SK-N-SH (cell line): ENCODE measurements around the gene ATP6V1C2. TPM values are rescaled to one million over a fixed set of nuclear protein-coding genes. Genes with fewer than 3 reads are reported as not detected.
A peak's percentile ranks its signal among the peaks of the same experiment; 100 is the strongest.

Source experiments
- ELF1 ChIP-seq: IDR thresholded peaks from 2 replicates; pipeline ENCODE4 v1.4.0; 2012
- FOSL2 ChIP-seq: IDR thresholded peaks from 2 replicates; pipeline ENCODE4 v1.4.0; 2012; ENCODE audit warnings: low read depth, mild to moderate bottlenecking, moderate library complexity, borderline replicate concordance
- FOXM1 ChIP-seq: IDR thresholded peaks from 2 replicates; pipeline ENCODE4 v1.4.0; 2012; ENCODE audit warnings: low read depth, mild to moderate bottlenecking
- GABPA ChIP-seq: IDR thresholded peaks from 2 replicates; pipeline ENCODE4 v1.4.0; 2012; ENCODE audit warnings: low read depth, mild to moderate bottlenecking
- NRF1 ChIP-seq: IDR thresholded peaks from 2 replicates; pipeline ENCODE4 v1.6.1; 2012; ENCODE audit warnings: low read depth, mild to moderate bottlenecking, low read length
- RAD21 ChIP-seq: IDR thresholded peaks from 2 replicates; pipeline ENCODE4 v1.6.1; 2012; ENCODE audit warnings: mild to moderate bottlenecking, low read length
- RXRA ChIP-seq: IDR thresholded peaks from 2 replicates; pipeline ENCODE4 v1.4.0; 2012; ENCODE audit warnings: low read depth, mild to moderate bottlenecking, borderline replicate concordance
- SIN3A ChIP-seq: IDR thresholded peaks from 2 replicates; pipeline ENCODE4 v1.6.1; 2012; ENCODE audit warnings: low read depth, mild to moderate bottlenecking, low read length, moderate library complexity, borderline replicate concordance
- SMC3 ChIP-seq: IDR thresholded peaks from 2 replicates; pipeline ENCODE4 v1.6.1; 2012; ENCODE audit warnings: low read depth, low read length, improper control_type of control experiment
- TCF12 ChIP-seq: IDR thresholded peaks from 2 replicates; pipeline ENCODE4 v1.4.0; 2012
- TEAD4 ChIP-seq: IDR thresholded peaks from 2 replicates; pipeline ENCODE4 v1.4.0; 2012; ENCODE audit warnings: mild to moderate bottlenecking, borderline replicate concordance; ENCODE audit not compliant: insufficient read depth
- YY1 ChIP-seq: IDR thresholded peaks from 2 replicates; pipeline ENCODE4 v1.4.0; 2012; ENCODE audit warnings: low read depth, mild to moderate bottlenecking
- polyA plus RNA-seq, 3 experiments: library from polyadenylated mRNA; depleted of rRNA; stranded (reverse); fragments of >200 nt; gene quantifications; 2 replicates each; pipeline ENCODE4 v1.2.3, GENCODE V29; 2012
- TF ChIP-seq, protein P1 (sequence below): IDR thresholded peaks from 2 replicates; pipeline ENCODE4 v1.6.1; 2012; ENCODE audit warnings: mild to moderate bottlenecking, low read depth, low read length, moderate library complexity
- TF ChIP-seq, protein P2 (sequence below): IDR thresholded peaks from 2 replicates; pipeline ENCODE4 v1.4.0; 2012; ENCODE audit warnings: low read depth, borderline replicate concordance
- TF ChIP-seq, protein P3 (sequence below): fragments of 200-600 bp; sonication (generic); IDR thresholded peaks from 2 replicates; pipeline ENCODE4 v1.6.1; 2017; ENCODE audit warnings: antibody characterized with exemption, mild to moderate bottlenecking, moderate library complexity
- TF ChIP-seq, protein P4 (sequence below): fragments of 150-350 bp; IDR thresholded peaks from 2 replicates; pipeline ENCODE4 v1.6.1; 2017; ENCODE audit warnings: antibody characterized with exemption, low read length, low read depth, borderline replicate concordance
- TF ChIP-seq, protein P5 (sequence below): IDR thresholded peaks from 2 replicates; pipeline ENCODE4 v1.4.0; 2012; ENCODE audit warnings: low read depth

ATP6V1C2 gene
- polyA plus RNA-seq, 1 of the 3 experiments (the other 2 are of a cell fraction): 0.12 TPM

DNA sequence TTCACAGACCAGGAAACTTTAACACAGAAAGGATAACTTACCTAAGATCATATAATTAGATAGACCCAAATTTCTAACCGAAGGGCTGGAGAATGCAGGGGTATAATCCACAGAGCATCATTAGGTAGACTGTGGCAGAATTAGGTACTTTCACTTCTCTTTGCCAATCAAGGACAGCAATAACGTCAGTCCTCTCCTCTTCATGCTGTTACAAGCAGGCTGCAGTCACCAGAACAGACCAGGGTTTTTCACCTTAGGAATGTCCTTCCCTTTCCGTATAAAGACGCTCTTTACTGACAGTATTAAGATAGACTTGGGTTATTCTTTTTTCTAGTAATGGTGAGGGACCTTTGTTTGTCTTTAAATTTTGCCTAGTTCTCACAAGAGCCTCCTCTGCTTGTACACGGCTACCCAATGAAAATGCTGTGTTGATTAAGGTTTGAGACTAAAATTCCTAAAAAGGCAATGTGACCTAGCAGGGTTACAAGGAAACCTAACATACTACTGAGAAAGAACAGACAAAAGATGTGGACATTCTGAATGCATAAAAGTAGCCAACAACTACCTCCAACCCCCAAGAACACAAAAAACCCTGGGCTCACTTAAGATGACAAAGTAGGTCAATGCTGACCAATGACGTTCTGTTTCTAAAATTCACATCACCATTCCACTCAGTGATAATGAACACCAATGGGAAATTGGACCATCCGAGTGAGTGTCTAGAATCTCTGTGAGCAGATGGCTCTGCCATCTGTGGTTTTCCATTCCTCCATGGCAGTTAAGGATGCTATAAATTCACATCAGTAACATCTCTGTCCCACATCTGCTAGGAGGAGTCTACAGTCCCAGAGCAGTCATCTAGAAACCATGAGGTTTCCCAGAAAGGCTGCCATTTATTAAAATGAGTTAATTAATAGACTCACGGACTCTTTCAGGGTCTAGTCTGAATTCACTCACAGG lies 89.1 kb downstream of the ATP6V1C2 start (continued):
- TF ChIP-seq, protein P1, sequence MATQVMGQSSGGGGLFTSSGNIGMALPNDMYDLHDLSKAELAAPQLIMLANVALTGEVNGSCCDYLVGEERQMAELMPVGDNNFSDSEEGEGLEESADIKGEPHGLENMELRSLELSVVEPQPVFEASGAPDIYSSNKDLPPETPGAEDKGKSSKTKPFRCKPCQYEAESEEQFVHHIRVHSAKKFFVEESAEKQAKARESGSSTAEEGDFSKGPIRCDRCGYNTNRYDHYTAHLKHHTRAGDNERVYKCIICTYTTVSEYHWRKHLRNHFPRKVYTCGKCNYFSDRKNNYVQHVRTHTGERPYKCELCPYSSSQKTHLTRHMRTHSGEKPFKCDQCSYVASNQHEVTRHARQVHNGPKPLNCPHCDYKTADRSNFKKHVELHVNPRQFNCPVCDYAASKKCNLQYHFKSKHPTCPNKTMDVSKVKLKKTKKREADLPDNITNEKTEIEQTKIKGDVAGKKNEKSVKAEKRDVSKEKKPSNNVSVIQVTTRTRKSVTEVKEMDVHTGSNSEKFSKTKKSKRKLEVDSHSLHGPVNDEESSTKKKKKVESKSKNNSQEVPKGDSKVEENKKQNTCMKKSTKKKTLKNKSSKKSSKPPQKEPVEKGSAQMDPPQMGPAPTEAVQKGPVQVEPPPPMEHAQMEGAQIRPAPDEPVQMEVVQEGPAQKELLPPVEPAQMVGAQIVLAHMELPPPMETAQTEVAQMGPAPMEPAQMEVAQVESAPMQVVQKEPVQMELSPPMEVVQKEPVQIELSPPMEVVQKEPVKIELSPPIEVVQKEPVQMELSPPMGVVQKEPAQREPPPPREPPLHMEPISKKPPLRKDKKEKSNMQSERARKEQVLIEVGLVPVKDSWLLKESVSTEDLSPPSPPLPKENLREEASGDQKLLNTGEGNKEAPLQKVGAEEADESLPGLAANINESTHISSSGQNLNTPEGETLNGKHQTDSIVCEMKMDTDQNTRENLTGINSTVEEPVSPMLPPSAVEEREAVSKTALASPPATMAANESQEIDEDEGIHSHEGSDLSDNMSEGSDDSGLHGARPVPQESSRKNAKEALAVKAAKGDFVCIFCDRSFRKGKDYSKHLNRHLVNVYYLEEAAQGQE: no peak
- TF ChIP-seq TCF12 (peak; percentile 32; the same call in 1 of the 2 replicates), SIN3A (no peak), RXRA (no peak), FOXM1 (no peak), FOSL2 (no peak), NRF1 (no peak), ELF1 (no peak), RAD21 (no peak), TEAD4 (no peak), SMC3 (no peak), GABPA (no peak), YY1 (no peak)
- TF ChIP-seq, protein P2, sequence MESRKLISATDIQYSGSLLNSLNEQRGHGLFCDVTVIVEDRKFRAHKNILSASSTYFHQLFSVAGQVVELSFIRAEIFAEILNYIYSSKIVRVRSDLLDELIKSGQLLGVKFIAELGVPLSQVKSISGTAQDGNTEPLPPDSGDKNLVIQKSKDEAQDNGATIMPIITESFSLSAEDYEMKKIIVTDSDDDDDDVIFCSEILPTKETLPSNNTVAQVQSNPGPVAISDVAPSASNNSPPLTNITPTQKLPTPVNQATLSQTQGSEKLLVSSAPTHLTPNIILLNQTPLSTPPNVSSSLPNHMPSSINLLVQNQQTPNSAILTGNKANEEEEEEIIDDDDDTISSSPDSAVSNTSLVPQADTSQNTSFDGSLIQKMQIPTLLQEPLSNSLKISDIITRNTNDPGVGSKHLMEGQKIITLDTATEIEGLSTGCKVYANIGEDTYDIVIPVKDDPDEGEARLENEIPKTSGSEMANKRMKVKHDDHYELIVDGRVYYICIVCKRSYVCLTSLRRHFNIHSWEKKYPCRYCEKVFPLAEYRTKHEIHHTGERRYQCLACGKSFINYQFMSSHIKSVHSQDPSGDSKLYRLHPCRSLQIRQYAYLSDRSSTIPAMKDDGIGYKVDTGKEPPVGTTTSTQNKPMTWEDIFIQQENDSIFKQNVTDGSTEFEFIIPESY: no peak
- TF ChIP-seq, protein P3, sequence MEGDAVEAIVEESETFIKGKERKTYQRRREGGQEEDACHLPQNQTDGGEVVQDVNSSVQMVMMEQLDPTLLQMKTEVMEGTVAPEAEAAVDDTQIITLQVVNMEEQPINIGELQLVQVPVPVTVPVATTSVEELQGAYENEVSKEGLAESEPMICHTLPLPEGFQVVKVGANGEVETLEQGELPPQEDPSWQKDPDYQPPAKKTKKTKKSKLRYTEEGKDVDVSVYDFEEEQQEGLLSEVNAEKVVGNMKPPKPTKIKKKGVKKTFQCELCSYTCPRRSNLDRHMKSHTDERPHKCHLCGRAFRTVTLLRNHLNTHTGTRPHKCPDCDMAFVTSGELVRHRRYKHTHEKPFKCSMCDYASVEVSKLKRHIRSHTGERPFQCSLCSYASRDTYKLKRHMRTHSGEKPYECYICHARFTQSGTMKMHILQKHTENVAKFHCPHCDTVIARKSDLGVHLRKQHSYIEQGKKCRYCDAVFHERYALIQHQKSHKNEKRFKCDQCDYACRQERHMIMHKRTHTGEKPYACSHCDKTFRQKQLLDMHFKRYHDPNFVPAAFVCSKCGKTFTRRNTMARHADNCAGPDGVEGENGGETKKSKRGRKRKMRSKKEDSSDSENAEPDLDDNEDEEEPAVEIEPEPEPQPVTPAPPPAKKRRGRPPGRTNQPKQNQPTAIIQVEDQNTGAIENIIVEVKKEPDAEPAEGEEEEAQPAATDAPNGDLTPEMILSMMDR: no peak
- TF ChIP-seq, protein P4, sequence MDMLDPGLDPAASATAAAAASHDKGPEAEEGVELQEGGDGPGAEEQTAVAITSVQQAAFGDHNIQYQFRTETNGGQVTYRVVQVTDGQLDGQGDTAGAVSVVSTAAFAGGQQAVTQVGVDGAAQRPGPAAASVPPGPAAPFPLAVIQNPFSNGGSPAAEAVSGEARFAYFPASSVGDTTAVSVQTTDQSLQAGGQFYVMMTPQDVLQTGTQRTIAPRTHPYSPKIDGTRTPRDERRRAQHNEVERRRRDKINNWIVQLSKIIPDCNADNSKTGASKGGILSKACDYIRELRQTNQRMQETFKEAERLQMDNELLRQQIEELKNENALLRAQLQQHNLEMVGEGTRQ: no peak
- TF ChIP-seq, protein P5, sequence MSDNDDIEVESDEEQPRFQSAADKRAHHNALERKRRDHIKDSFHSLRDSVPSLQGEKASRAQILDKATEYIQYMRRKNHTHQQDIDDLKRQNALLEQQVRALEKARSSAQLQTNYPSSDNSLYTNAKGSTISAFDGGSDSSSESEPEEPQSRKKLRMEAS: no peak
